ENCODE measurements around the gene SOX8.
A peak's percentile ranks its signal among the peaks of the same experiment; 100 is the strongest.

The SOX8 gene

DNA sequence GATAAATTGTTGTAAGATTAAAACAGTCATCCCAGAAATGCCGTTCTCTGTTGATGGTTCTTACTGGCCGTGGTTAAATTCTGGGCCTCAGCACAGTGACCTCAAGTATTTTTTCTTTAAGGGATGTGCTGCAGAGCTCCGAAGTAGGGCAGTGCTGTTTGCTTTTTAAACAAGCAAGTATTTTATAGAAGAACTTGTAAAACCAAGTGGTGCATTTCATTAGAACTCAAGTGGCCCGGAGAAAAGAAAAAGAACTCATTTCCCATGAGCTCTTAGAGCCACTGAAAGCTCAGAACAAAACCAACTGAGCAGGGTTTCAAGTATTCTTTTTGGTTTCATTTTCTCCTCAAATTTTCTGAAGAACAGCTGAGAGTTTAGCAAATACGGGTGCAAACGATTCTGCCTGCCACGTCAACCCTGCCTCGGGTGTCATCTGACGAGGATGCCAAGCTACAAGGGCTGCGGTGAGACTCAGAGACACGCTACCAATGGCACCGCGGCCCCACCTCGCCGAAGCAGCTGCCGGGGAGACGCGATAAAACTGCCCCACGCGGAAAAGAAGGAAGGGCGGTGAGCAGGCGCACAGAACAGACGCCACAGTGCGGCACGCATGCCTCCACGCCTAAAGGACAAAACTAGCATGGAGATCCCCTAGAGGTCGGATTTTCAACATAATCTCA lies 17.1 kb upstream of the SOX8 start:
- peaks cover 3% of the 10 kb centered on the region; the same call in 1 of the 2 replicates for H3K9me3 ChIP-seq
- H3K4me1 ChIP-seq: peaks cover 3% of the 10 kb centered on the region; the same call in 1 of the 2 replicates
- H3K27me3 ChIP-seq (ENCODE audit: low read depth): no peaks in the 10 kb centered on the region
- H3K4me3 ChIP-seq: no peak overlapping the region
- in situ Hi-C loops (cut with MboI; ENCODE audit: low sequenced_read_pairs): no loop called here
- DNase-seq (ENCODE audit: low spot score in 2 of 2): no peak
- no peaks in the 10 kb centered on the region for H3K36me3 ChIP-seq (replicated peaks)

DNA sequence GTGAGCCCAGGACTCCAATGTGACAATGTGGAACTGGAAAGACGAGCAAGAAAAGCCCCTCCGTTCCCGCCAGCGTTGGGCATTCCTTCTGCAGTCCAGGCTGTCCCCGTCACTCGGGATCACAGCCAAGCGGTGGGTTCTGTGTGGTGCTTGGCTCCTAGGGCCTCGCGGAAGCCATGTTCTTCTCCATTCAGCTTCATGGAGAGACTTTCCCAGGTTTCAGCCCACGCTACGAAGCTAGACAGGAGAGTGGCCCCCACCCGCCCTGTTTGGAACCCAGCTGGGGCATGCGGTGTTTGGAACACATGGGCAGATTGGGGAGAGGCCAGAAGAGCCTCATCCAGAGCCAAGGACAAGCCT lies 16.6 kb upstream of the SOX8 start:
- Histone ChIP-seq H3K4me3 (no peak overlapping the region), H3K27me3 (ENCODE audit: low read depth) (no peaks in the 10 kb centered on the region), H3K4me1 (peaks cover 8% of the 10 kb centered on the region), H3K36me3 (replicated peaks) (no peaks in the 10 kb centered on the region), H3K9me3 (peaks cover 3% of the 10 kb centered on the region; the same call in 1 of the 2 replicates)
- no peak for DNase-seq (ENCODE audit: low spot score in 2 of 2)
- in situ Hi-C loops (cut with MboI; ENCODE audit: low sequenced_read_pairs): no loop called here

DNA sequence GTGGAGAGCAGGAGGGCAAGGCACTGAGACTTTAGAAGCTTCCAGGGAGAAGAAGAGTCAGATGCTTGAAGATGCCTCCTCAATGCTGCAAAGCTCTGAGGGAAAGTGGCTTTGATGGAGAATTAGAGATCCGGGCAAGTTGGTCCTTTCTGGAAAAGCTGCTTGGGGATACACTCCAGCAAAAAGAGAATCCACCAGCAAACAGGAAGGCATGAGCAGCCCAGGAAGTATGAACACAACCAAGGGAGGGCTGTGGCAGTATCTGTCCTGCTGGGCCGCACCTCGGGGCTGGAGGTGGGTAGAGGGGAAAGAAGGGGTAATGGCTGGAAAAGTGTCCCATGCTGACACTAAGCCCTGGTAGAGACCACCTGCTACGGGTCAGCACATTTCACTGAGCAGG lies 16.1 kb upstream of the SOX8 start:
- Histone ChIP-seq H3K9me3 (peaks cover 3% of the 10 kb centered on the region; the same call in 1 of the 2 replicates), H3K4me1 (peaks cover 8% of the 10 kb centered on the region), H3K36me3 (replicated peaks) (no peaks in the 10 kb centered on the region), H3K27me3 (ENCODE audit: low read depth) (no peaks in the 10 kb centered on the region), H3K4me3 (no peak overlapping the region)
- in situ Hi-C loops (cut with MboI; ENCODE audit: low sequenced_read_pairs): no loop called here
- DNase-seq (ENCODE audit: low spot score in 2 of 2): peak in 1 of 2 experiments; percentile 5

DNA sequence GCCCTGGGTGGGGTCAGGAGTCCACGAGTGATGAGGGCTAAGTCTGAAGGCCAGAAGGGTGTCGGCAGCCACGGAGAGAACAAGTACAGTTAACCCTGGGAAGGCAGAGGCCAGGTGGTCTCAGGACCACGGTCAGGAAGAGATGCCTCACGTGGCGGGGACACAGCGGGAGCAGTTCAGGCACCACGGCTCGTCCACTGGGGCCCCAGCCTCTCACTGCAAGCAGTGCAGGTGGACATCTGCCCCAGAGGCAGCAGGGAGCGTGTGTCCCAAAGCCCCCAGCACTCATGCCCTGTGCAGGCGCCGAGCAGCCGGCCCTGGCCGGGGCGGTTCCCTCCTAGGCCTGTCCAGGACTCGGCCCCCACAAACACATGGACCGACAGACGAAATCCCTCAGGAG lies 15.5 kb upstream of the SOX8 start:
- Histone ChIP-seq H3K4me1 (peaks cover 8% of the 10 kb centered on the region), H3K9me3 (peaks cover 3% of the 10 kb centered on the region; the same call in 1 of the 2 replicates), H3K27me3 (ENCODE audit: low read depth) (no peaks in the 10 kb centered on the region), H3K36me3 (replicated peaks) (no peaks in the 10 kb centered on the region), H3K4me3 (no peak overlapping the region)
- in situ Hi-C loops (cut with MboI; ENCODE audit: low sequenced_read_pairs): no loop called here
- no peak for DNase-seq (ENCODE audit: low spot score in 2 of 2)

DNA sequence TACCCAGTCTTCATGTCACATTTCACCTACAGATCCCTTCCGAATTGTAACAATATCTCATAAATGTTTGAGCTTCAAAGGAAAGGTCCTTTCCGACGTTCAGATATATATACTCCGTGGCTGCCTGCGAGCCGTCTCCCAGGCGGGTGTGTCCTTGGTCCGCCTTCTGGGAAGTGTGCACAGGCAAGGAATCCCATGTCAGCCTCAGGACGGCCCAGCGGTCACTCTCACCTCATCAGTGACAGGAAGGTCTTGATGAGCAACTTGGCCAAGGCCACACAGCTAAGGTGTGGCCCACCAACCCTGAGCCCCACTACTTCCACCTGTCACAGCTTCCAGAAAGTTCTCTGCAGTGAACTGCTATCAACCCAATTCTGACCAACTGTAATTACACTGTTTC lies 15.1 kb upstream of the SOX8 start:
- peaks cover 3% of the 10 kb centered on the region; the same call in 1 of the 2 replicates for H3K9me3 ChIP-seq
- H3K4me1 ChIP-seq: peaks cover 12% of the 10 kb centered on the region
- in situ Hi-C loops (cut with MboI; ENCODE audit: low sequenced_read_pairs): no loop called here

DNA sequence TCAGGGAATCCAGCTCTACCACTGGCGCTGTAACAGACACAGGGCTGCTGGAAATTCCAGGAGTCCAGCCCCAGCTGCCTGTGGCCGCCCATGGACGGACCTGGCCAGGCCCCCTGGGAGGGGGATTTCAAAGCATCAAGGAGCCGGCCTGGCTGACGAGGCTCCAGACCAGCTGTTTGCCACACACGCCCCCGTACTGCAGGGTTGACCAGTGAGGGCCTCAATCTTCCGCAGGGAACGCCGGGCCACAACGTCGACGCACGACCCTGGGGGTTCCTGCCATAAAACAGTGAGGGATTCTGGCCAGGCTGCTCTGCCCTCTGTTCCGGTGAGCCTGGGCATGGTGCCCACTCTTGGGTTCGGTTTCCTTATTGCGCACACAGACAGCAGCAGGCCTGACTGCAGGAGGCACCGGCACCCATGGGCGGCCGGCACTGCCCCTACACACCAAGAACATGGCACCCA lies 14.5 kb upstream of the SOX8 start:
- Histone ChIP-seq H3K9me3 (peaks cover 3% of the 10 kb centered on the region; the same call in 1 of the 2 replicates), H3K4me3 (no peak overlapping the region), H3K4me1 (peaks cover 12% of the 10 kb centered on the region), H3K27me3 (ENCODE audit: low read depth) (no peaks in the 10 kb centered on the region), H3K36me3 (replicated peaks) (no peaks in the 10 kb centered on the region)
- DNase-seq (ENCODE audit: low spot score in 2 of 2): peak in 1 of 2 experiments; percentile 5
- in situ Hi-C loops (cut with MboI; ENCODE audit: low sequenced_read_pairs): no loop called here

More for the DNA sequence above, 15.1 kb upstream of the SOX8 start:
- H3K4me3 ChIP-seq: no peak overlapping the region
- no peaks in the 10 kb centered on the region for H3K27me3 ChIP-seq (ENCODE audit: low read depth)
- DNase-seq (ENCODE audit: low spot score in 2 of 2): no peak
- H3K36me3 ChIP-seq (replicated peaks): no peaks in the 10 kb centered on the region

DNA sequence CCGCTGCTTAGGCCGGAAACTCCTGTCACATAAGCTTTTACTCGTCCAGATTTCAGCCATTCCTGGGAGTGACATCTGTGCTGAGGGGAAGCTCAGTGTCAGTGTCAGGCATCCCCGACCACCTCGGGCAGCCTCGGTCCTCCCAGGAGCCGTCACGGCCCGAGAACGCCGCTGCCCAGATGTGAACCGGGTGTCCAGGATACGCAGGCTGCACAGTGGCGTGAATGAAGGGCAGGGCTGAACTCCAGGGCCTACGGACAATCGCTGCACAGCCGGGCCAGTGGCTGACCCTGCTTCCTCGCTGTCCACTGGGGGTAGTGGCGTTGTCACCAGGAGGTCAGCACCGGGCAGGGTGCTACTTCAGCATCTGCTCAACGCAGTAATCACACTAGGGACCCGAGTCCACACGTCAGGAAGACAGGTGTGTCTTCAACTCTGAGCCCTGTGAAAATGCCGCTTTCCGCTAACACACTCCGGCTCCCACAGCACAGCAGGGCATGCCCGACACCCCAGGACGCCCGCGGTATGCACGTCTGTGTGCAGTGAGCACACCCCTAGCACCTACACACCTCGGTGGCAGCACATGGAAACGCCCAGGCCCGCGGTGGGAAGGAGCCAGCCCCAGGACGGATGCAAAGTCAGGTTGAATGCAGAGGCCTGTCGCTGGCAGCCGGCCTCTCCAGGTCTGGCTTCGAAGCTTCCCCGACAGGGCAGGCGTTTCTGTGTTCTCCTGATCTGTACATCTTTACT lies 13.8 kb upstream of the SOX8 start:
- no peak overlapping the region for H3K4me3 ChIP-seq
- H3K36me3 ChIP-seq (replicated peaks): no peaks in the 10 kb centered on the region
- no peaks in the 10 kb centered on the region for H3K27me3 ChIP-seq (ENCODE audit: low read depth)
- no peak for DNase-seq (ENCODE audit: low spot score in 2 of 2)
- peaks cover 3% of the 10 kb centered on the region; the same call in 1 of the 2 replicates for H3K9me3 ChIP-seq
- in situ Hi-C loops (cut with MboI; ENCODE audit: low sequenced_read_pairs): no loop called here
- H3K4me1 ChIP-seq: peaks cover 12% of the 10 kb centered on the region

DNA sequence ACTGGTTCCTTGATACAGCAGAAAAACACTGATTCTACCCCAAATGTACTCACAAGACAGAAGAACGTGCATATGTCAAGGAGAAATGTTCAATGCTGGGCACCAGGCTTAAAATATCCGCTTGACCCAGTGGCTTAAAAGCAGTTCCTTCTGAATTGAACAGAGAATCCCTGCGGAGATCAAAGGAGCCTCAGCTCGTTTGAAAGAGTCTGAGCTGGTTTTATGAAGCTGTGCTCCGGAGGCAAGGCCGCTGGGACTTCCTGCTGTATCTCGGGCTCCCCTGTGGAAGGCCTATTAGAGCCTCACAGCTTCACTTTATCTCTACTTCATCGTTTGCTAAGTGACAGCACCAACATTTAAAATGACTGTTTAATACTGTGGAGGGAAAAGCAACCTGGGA lies 12.9 kb upstream of the SOX8 start:
- H3K9me3 ChIP-seq: peaks cover 3% of the 10 kb centered on the region; the same call in 1 of the 2 replicates
- H3K4me1 ChIP-seq: peaks cover 12% of the 10 kb centered on the region
- no peak overlapping the region for H3K4me3 ChIP-seq
- in situ Hi-C loops (cut with MboI; ENCODE audit: low sequenced_read_pairs): no loop called here
- H3K36me3 ChIP-seq (replicated peaks): no peaks in the 10 kb centered on the region
- DNase-seq (ENCODE audit: low spot score in 2 of 2): no peak
- H3K27me3 ChIP-seq (ENCODE audit: low read depth): no peaks in the 10 kb centered on the region

DNA sequence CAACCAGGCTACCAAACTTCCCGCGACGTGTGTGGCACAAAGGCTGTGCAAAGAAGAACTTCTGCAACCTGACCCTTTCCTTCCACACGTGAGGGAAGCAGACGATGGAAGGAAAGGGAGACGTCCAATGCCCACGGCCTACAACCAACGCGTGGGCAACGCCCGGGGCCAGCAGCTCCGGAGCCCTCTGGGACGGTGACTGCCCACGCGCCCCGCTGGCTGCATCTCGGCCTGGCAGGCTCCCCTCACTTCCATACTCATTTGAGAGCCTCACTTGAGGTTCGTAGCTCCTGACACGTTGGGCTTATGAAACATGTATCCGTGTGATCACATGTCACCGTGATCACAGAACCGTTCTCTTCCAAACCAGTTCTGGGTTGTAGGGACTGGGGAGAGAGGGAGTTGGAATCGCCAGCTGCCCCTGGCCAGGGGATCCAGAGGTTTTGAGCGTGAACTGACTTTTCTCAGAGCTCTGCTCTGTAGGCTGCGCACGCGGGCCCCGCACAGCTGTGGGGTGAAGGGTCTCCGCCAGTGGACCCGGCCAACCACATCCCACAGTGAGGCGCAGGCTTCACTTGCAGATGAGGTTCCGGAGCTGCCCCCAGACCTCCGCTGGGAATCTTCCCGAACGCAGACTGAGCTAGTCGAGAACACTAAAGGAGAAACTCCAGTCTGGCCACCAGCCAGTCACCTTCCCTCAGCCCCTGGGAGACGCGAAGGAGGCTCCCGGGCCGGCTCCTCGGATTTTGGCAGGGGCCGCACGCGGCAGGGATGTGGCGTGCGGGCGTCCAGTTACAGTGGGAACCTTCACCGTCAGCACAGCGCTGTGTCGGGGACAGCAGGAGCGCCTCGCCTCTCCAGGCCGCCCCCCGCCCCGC lies 11.8 kb upstream of the SOX8 start:
- in situ Hi-C loops (cut with MboI; ENCODE audit: low sequenced_read_pairs): no loop called here
- Histone ChIP-seq H3K27me3 (ENCODE audit: low read depth) (no peaks in the 10 kb centered on the region), H3K4me3 (peak overlapping the region; percentile 78), H3K9me3 (peaks cover 3% of the 10 kb centered on the region; the same call in 1 of the 2 replicates), H3K4me1 (peaks cover 12% of the 10 kb centered on the region), H3K36me3 (replicated peaks) (no peaks in the 10 kb centered on the region)
- peak in 1 of 2 experiments; percentile 51 for DNase-seq (ENCODE audit: low spot score in 2 of 2)

DNA sequence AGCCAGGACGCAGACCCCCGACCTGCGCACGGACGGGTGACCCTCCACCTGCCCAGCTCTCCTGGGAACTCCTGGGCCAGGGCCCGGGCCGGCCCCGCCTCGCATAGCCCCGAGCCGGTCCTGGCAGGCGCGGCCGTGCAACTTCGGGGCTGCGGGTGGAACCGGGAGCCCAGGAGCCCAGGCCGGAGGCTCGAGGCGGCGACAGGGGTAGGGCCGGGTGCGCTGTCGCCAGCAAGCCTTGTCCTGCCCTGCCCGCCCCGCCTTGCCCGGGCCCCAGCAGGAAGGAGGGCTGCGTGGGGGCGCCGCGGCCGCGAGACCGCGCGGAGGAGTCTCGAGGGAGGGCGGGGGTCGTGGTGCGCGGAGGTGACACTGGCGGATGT lies 11.2 kb upstream of the SOX8 start:
- peak overlapping the region; percentile 78 for H3K4me3 ChIP-seq
- H3K9me3 ChIP-seq: peaks cover 3% of the 10 kb centered on the region; the same call in 1 of the 2 replicates
- H3K36me3 ChIP-seq (replicated peaks): no peaks in the 10 kb centered on the region
- in situ Hi-C loops (cut with MboI; ENCODE audit: low sequenced_read_pairs): no loop called here
- H3K27me3 ChIP-seq (ENCODE audit: low read depth): no peaks in the 10 kb centered on the region
- peaks cover 12% of the 10 kb centered on the region for H3K4me1 ChIP-seq
- no peak for DNase-seq (ENCODE audit: low spot score in 2 of 2)

DNA sequence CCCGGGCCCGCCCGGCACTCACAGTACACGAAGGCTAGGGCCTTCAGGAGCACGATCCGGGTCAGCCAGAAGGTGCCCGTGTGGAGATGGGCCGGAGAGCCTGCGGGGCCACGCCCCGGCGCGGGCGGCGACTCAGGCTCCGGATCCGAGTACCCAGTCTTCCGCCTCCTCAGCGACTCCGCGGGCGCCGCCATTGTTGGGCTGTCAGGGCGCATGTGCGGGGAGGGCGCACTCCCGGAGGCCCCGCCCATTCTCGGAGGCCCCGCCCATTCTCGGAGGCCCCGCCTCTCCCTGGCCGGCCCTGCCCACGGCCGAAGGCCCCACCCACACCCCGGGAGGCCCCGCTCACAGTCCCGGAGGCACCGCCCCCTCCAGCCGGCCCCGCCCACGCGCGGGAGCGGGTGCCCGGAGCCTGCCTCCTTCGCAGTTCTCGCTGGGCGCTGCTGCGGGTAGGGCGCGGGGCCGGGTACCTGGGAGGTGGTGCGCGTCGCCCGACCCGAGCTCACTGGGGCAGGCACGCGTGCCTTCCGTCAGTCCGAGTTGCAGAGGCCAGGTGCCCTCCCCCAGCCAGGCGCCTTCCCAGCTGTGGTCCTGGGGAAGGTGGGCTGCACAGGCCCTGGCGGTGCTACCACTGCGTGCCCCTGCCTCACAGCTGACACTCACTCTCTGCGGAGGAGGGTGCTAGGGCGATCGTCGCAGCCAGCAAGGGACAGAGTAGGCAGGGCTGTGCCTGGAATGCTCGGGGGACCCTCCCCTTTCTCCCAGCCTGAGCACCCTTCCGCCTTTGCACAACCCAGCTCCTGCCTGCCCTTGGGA lies 10.6 kb upstream of the SOX8 start, which contains the start of gene LMF1:
Gene LMF1, minus strand, starts transcription at position 219 of the 816 bp plus-strand sequence. Its CDS starts 4 bp downstream, at position 215.
- peaks cover 12% of the 10 kb centered on the region for H3K4me1 ChIP-seq
- in situ Hi-C loops (cut with MboI; ENCODE audit: low sequenced_read_pairs): no loop called here
- no peaks in the 10 kb centered on the region for H3K9me3 ChIP-seq
- no peaks in the 10 kb centered on the region for H3K27me3 ChIP-seq (ENCODE audit: low read depth)
- no peaks in the 10 kb centered on the region for H3K36me3 ChIP-seq (replicated peaks)
- peak; percentile 76 to 94 for DNase-seq (ENCODE audit: low spot score in 2 of 2)
- H3K4me3 ChIP-seq: peak within 1 kb of the TSS; percentile 78

DNA sequence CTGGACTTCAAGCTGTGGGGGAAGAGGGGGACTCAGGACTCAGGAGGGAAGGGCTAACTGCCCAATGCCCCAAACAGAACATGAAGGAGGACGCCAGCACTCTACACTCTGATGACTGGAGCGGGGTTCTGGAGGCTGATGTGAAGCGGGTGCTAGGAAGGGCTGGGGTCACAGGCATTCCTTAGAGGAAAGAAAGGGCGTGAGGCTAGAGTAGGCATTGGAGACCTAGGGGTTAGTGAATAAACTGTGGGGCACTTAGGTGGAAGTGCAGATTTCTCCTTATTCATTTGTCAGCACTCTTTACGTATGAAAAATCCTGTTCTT lies 10.0 kb upstream of the SOX8 start:
- H3K36me3 ChIP-seq (replicated peaks): no peaks in the 10 kb centered on the region
- H3K9me3 ChIP-seq: no peaks in the 10 kb centered on the region
- in situ Hi-C loops (cut with MboI; ENCODE audit: low sequenced_read_pairs): no loop called here
- H3K4me1 ChIP-seq: peaks cover 12% of the 10 kb centered on the region
- DNase-seq (ENCODE audit: low spot score in 2 of 2): no peak
- H3K4me3 ChIP-seq: peak overlapping the region; percentile 78; the same call in 1 of the 2 replicates
- H3K27me3 ChIP-seq (ENCODE audit: low read depth): no peaks in the 10 kb centered on the region

DNA sequence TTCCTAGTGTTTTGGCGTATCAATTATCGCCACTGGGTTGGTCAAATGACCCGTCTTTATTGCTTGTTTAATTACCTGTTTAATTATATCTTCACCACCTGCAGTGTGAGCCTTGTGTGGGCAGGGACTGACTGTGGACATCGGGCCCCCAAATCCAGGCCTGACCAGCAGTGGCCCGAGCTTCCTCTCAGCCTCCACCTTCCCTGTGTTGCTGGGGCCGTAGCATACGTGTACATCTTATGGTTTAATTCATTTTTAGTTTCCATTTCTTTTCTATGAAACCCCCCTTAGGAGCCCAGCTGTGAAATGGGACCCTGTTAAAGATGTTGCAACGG lies 9.6 kb upstream of the SOX8 start:
- no peaks in the 10 kb centered on the region for H3K27me3 ChIP-seq (ENCODE audit: low read depth)
- no peaks in the 10 kb centered on the region for H3K9me3 ChIP-seq
- DNase-seq (ENCODE audit: low spot score in 2 of 2): no peak
- no peaks in the 10 kb centered on the region for H3K36me3 ChIP-seq (replicated peaks)
- no peak overlapping the region for H3K4me3 ChIP-seq
- in situ Hi-C loops (cut with MboI; ENCODE audit: low sequenced_read_pairs): no loop called here
- peaks cover 12% of the 10 kb centered on the region for H3K4me1 ChIP-seq

All from HAP-1 (cell line).